Loucy (cell line): Measurements from ENCODE around the gene COL5A1.

Experiments used
- CTCF ChIP-seq: fragments of 200-600 bp; sonication (generic); conservative IDR thresholded peaks from 2 replicates; pipeline ENCODE4 v1.5.1; 2014; ENCODE audit warnings: mild to moderate bottlenecking, antibody characterized with exemption, low read length
- EZH2phosphoT487 ChIP-seq: fragments of 200-600 bp; IDR thresholded peaks from 2 replicates; pipeline ENCODE4 v1.6.1; 2018; ENCODE audit warnings: antibody characterized with exemption, mild to moderate bottlenecking, moderate library complexity, borderline replicate concordance

- TF ChIP-seq CTCF: no peak
- TF ChIP-seq EZH2phosphoT487: no peak
Measured at GRCh38 chr9:134811079-134811672, 169.6 kb downstream of the COL5A1 start.
